HPDE6-E6E7 (cell line): ENCODE data around the gene GGPS1.
"Not testable (repeated sequence)": the region's sequence is repeated elsewhere in the genome, so short reads cannot be mapped to it uniquely, and the experiment has no call there.

Experiments used
- DNase-seq: peaks from one replicate; pipeline ENCODE4 v3.0.0; 2011; ENCODE audit warnings: missing footprints; ENCODE audit errors: extremely low spot score

Gene GGPS1

DNA sequence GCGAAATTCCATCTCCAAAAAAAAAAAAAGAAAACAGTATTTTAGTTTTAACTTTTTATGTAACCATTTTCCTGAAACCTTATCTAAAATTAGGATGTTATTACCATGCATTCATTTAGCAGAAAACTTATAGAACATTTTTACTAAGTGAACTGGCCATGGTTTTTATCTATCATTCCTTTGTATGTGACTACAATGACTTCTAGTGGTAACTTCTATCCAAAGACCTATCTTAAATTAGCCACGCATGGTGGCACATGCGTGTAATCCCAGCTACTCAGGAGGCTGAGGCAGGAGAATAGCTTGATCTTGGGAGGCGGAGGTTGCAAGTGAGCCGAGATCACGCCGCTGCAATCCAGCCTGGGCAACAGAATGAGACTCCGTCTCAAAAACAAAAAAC lies 11.4 kb downstream of the GGPS1 start:
- DNase-seq: no peak

- no peak for DNase-seq
These were observed 13.0 kb downstream of the GGPS1 start for GRCh38 chr1:235341334-235341733.

GRCh38 chr1:235342039-235342438 lies 13.7 kb downstream of the GGPS1 start:
- no peak for DNase-seq

GRCh38 chr1:235342471-235342870 lies 14.1 kb downstream of the GGPS1 start:
- DNase-seq: no peak

DNA sequence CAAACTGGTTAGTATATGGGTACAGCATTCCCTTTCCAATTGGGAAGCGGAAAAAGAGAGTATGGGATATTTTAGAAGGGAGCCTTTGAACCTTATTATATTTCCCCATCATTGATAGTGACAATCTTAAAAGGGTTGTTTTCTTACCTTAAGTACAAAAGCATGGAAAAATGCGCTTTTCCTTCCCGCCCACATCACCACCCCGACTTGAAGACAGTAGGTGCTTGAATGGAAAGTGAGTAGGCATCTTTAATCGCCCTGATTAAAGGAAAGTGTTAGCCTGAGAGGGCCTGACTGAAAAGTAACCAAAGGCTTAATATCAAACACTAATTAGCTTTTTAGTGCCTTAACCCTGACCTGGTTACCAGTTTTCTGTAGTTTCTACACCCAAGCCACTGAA lies 15.4 kb downstream of the GGPS1 start:
- DNase-seq: no peak

- no peak for DNase-seq
These were observed 23.1 kb downstream of the GGPS1 start for GRCh38 chr1:235351441-235351840.

GRCh38 chr1:235351898-235352297 lies 23.5 kb downstream of the GGPS1 start:
- DNase-seq: no peak

- DNase-seq: no peak
These were observed 29.4 kb downstream of the GGPS1 start for GRCh38 chr1:235357485-235358373.

DNA sequence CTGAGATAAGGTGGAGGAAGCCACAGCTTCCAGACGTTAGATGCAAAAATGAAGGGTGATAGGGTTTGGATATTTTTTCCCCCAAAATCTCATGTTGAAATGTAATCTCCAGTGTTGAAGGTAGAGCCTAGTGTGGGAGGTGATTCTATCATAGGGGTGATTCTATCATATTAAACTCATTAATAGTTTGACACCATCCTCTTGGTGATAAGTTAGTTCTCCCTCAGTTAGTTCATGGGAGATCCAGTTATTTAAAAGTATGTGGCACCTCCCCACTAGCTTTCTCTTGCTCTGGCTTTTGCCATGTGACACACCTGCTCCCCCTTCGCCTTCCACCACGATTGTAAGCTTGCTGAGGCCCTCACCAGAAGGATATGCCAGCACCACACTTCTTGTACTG lies 30.5 kb downstream of the GGPS1 start:
- no peak for DNase-seq

DNA sequence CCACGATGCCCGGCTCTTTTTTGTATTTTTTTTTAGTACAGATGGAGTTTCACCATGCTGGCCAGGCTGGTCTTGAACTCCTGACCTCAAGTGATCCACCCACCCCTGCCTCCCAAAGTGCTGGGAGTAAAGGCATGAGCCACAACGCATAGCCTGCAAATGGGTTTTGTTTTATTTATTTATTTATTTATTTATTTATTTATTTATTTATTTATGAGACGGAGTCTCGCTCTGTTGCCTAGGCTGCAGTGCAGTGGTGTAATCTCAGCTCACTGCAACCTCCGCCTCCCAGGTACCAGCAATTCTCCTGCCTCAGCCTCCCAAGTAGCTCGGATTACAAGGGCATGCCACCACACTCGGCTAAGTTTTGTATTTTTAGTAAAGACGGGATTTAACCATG lies 35.8 kb downstream of the GGPS1 start:
- not testable (repeated sequence) for DNase-seq

- no peak for DNase-seq
These were observed 37.9 kb downstream of the GGPS1 start for GRCh38 chr1:235366286-235366685.

- DNase-seq: peak; percentile 98
These were observed 38.9 kb downstream of the GGPS1 start, which contains the start of gene TBCE for GRCh38 chr1:235367000-235367908. Gene TBCE, plus strand, starts transcription at chr1:235367427. Its CDS starts 12,623 bp downstream, at chr1:235380050.

DNA sequence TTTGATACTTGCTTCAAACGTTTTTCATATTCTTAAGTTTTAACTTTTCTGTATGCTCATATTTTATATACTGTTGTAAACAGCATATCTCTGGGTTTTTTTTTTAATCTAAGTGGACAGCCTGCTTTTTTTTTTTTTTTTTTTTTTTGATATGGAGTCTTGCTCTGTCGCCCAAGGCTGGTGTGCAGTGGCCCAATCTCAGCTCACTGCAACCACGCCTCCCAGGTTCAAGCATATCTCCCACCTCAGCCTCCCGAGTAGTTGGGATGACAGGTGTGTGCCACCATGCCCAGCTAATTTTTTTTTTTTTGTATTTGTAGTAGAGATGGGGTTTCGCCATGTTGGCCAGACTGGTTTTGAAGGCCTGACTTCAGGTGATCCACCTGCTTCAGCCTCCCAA lies 40.1 kb downstream of the GGPS1 start:
- DNase-seq: no peak

GRCh38 chr1:235369802-235370201 lies 41.4 kb downstream of the GGPS1 start:
- DNase-seq: no peak

- no peak for DNase-seq
These were observed 47.7 kb downstream of the GGPS1 start for GRCh38 chr1:235375919-235376605.

GRCh38 chr1:235378134-235378735 lies 49.9 kb downstream of the GGPS1 start:
- DNase-seq: not testable (repeated sequence)

DNA sequence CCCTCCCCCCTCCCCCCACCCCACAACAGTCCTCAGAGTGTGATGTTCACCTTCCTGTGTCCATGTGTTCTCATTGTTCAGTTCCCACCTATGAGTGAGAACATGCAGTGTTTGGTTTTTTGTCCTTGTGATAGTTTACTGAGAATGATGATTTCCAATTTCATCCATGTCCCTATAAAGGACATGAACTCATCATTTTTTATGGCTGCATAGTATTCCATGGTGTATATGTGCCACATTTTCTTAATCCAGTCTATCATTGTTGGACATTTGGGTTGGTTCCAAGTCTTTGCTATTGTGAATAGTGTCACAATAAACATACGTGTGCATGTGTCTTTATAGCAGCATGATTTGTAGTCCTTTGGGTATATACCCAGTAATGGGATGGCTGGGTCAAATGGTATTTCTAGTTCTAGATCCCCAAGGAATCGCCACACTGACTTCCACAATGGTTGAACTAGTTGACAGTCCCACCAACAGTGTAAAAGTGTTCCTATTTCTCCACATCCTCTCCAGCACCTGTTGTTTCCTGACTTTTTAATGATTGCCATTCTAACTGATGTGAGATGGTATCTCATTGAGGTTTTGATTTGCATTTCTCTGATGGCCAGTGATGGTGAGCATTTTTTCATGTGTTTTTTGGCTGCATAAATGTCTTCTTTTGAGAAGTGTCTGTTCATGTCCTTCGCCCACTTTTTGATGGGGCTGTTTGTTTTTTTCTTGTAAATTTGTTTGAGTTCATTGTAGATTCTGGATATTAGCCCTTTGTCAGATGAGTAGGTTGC lies 53.8 kb downstream of the GGPS1 start:
- DNase-seq: not testable (repeated sequence)

DNA sequence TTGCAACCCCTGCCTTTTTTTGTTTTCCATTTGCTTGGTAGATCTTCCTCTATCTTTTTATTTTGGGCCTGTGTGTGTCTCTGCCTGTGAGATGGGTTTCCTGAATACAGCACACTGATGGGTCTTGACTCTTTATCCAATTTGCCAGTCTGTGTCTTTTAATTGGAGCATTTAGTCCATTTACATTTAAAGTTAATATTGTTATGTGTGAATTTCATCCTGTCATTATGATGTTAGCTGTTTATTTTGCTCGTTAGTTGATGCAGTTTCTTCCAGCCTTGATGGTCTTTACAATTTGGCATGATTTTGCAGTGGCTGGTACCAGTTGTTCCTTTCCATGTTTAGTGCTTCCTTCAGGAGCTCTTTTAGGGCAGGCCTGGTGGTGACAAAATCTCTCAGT lies 57.3 kb downstream of the GGPS1 start:
- DNase-seq: not testable (repeated sequence)

DNA sequence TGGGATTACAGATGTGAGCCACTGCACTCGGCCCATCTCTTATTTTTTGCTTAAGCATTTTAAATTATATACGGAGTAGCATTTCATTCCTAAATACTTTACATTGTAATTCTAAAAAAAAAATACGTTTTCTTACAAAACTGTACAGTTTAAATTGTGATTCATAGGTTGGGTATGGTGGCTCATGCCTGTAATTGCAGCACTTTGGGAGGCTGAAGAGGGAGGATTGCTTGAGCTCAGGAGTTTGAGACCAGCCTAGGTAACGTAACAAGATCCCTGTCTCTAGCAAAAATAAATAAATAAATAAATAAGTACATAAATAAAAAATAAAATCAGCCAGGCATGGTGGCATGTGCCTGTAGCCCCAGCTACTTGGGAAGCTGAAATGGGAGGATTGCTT lies 63.5 kb downstream of the GGPS1 start:
- no peak for DNase-seq
